Dermis blood vessel endothelial cell (primary cell): ENCODE data around the gene DISP1. TPM values are rescaled to one million over a fixed set of nuclear protein-coding genes. Genes with fewer than 3 reads are reported as not detected.
"Not testable (repeated sequence)": the region's sequence is repeated elsewhere in the genome, so short reads cannot be mapped to it uniquely, and the experiment has no call there.

ENCODE experiments used
- DNase-seq: peaks from one replicate; pipeline ENCODE4 v3.0.0; 2010
- total RNA-seq: library from RNA; depleted of rRNA; stranded (reverse); fragments of >200 nt; gene quantifications from 2 replicates; pipeline ENCODE4 v1.2.3, GENCODE V29; 2014

The DISP1 gene
- total RNA-seq, 1 donor from 2014 or later: 1.0 TPM

GRCh38 chr1:222798975-222799374 is 15.9 kb upstream of the DISP1 start:
- DNase-seq: no peak

- DNase-seq: no peak
Observed at GRCh38 chr1:222801067-222801466, 13.8 kb upstream of the DISP1 start.

GRCh38 chr1:222811671-222812070 is 3.2 kb upstream of the DISP1 start:
- no peak for DNase-seq

GRCh38 chr1:222813866-222814535 is 838 bp upstream of the DISP1 start:
- no peak for DNase-seq

- DNase-seq: no peak
Observed at GRCh38 chr1:222815440-222815765, 564 bp downstream of the DISP1 start.

GRCh38 chr1:222817529-222817928 is 2.7 kb downstream of the DISP1 start:
- peak; percentile 77 for DNase-seq

- DNase-seq: no peak
Observed at GRCh38 chr1:222818171-222818570, 3.3 kb downstream of the DISP1 start.

GRCh38 chr1:222820171-222820712 is 5.4 kb downstream of the DISP1 start:
- DNase-seq: no peak

- no peak for DNase-seq
Observed at GRCh38 chr1:222821239-222821638, 6.4 kb downstream of the DISP1 start.

- DNase-seq: no peak
Observed at GRCh38 chr1:222823695-222824094, 8.9 kb downstream of the DISP1 start.

GRCh38 chr1:222824641-222825040 is 9.8 kb downstream of the DISP1 start:
- no peak for DNase-seq

GRCh38 chr1:222828939-222829338 is 14.1 kb downstream of the DISP1 start:
- no peak for DNase-seq

- no peak for DNase-seq
Observed at GRCh38 chr1:222829868-222830267, 15.0 kb downstream of the DISP1 start.

GRCh38 chr1:222833356-222833876 is 18.6 kb downstream of the DISP1 start:
- DNase-seq: no peak

GRCh38 chr1:222843469-222844410 is 28.9 kb downstream of the DISP1 start:
- no peak for DNase-seq

- no peak for DNase-seq
Observed at GRCh38 chr1:222844411-222844779, 29.6 kb downstream of the DISP1 start.

GRCh38 chr1:222845763-222846162 is 30.9 kb downstream of the DISP1 start:
- no peak for DNase-seq

GRCh38 chr1:222850550-222850949 is 35.7 kb downstream of the DISP1 start:
- DNase-seq: not testable (repeated sequence)

GRCh38 chr1:222852326-222852725 is 37.5 kb downstream of the DISP1 start:
- DNase-seq: no peak

- DNase-seq: no peak
Observed at GRCh38 chr1:222861062-222861461, 46.2 kb downstream of the DISP1 start.
